Esophagus squamous epithelium (tissue), 5 donors: ENCODE measurements around the gene PHKG2. TPM values are rescaled to one million over a fixed set of nuclear protein-coding genes. Genes with fewer than 3 reads are reported as not detected.

Source experiments
- DNase-seq: peaks from one replicate; lab custom pipeline; 2025; lab: John Stamatoyannopoulos, UW
- H3K27ac ChIP-seq, 4 donors: fragments of 200-600 bp; sonication (generic); one replicate each; pipeline ENCODE4 v1.5.1; 2016 to 2019; ENCODE audit warnings: mild to moderate bottlenecking in 1 of 4
- H3K27me3 ChIP-seq, 4 donors: fragments of 200-600 bp; sonication (generic); 1 replicate in 3 of 4; 2 replicates in 1 of 4; pipeline versions ENCODE4 v1.5.1 to v1.6.0; 2017 to 2021; ENCODE audit warnings: antibody characterized with exemption in 1 of 4
- H3K36me3 ChIP-seq, 3 donors: fragments of 200-600 bp; sonication (generic); one replicate each; pipeline ENCODE4 v1.5.1; 2016 to 2019
- H3K4me1 ChIP-seq, 3 donors: fragments of 200-600 bp; sonication (generic); one replicate each; pipeline ENCODE4 v1.5.1; 2017 to 2019
- H3K4me3 ChIP-seq, 4 donors: fragments of 200-600 bp; sonication (generic); 1 replicate in 3 of 4; 2 replicates in 1 of 4; pipeline ENCODE4 v1.5.1; 2016 to 2019; ENCODE audit warnings: mild to moderate bottlenecking in 2 of 4, moderate library complexity in 1 of 4
- H3K9me3 ChIP-seq, 3 donors: fragments of 200-600 bp; sonication (generic); one replicate each; pipeline ENCODE4 v1.5.1; 2016 to 2019
- CTCF ChIP-seq, 6 experiments: fragments of 450-650 bp in 4 of 6; fragments of 200-600 bp in 2 of 6; sonication (generic) in 2 of 6; IDR thresholded peaks; one replicate each; pipeline ENCODE4 v1.5.1; 2016 to 2019; ENCODE audit warnings: antibody characterized with exemption in 6 of 6, mild to moderate bottlenecking in 4 of 6, moderate library complexity in 4 of 6
- POLR2A ChIP-seq, 4 donors: fragments of 450-650 bp; IDR thresholded peaks; one replicate each; pipeline ENCODE4 v1.6.1; 2017; ENCODE audit warnings: antibody characterized with exemption in 4 of 4, mild to moderate bottlenecking in 4 of 4, moderate library complexity in 3 of 4
- WGBS, 2 donors: methylation state at CpG; one replicate each; pipeline ENCODE4 v1.1.5; 2018; 5-methylcytosine and 5-hydroxymethylcytosine counted together
- intact Hi-C: fragments of 100-400 bp; cut with DNase I; formaldehyde crosslinking; loops from one replicate; pipeline ENCODE4 v1.15.0; 2022
- total RNA-seq, 4 donors: library from RNA; depleted of rRNA; stranded (reverse); fragments of >200 nt; gene quantifications; one replicate each; pipeline ENCODE4 v1.1.0, GENCODE V29; 2016
- donor health status: DM: yes; HTN: yes; CAD: no.

PHKG2 gene
- total RNA-seq, 4 donors from 2014 or later, result 18.6 to 27.8 (median 21.7) TPM

GRCh38 chr16:30703971-30704370 lies 44.3 kb upstream of the PHKG2 start:
- intact Hi-C loops, result no loop called here
- H3K4me3 ChIP-seq, result no peak overlapping the region
- 97% methylated on average over 10 of the region's 10 CpGs for WGBS, 2 donors
- peaks cover 4 to 28% (median 14%) of the 10 kb centered on the region in 3 donors for H3K4me1 ChIP-seq
- H3K27ac ChIP-seq, result no peak overlapping the region
- no peak for TF ChIP-seq POLR2A (IDR thresholded peaks at IDR 0.05)
- no peak for TF ChIP-seq CTCF (IDR thresholded peaks at IDR 0.05)
- H3K9me3 ChIP-seq, result no peaks in the 10 kb centered on the region
- H3K27me3 ChIP-seq, result no peaks in the 10 kb centered on the region
- peaks cover 40 to 89% (median 78%) of the 10 kb centered on the region in 3 donors for H3K36me3 ChIP-seq
- no peak for DNase-seq

- Histone ChIP-seq H3K27ac (no peak overlapping the region), H3K4me3 (no peak overlapping the region), H3K9me3 (no peaks in the 10 kb centered on the region), H3K27me3 (no peaks in the 10 kb centered on the region), H3K36me3 (peaks cover 60 to 100% (median 92%) of the 10 kb centered on the region in 3 donors), H3K4me1 (peaks cover 0 to 7% (median 0%) of the 10 kb centered on the region in 3 donors)
- DNase-seq, result no peak
- TF ChIP-seq CTCF (IDR thresholded peaks at IDR 0.05) (no peak), POLR2A (IDR thresholded peaks at IDR 0.05) (no peak)
- 91% methylated on average over 6 of the region's 6 CpGs for WGBS, 2 donors
- intact Hi-C loops, result no loop called here
Observed at GRCh38 chr16:30706046-30706445, 42.2 kb upstream of the PHKG2 start.

- H3K4me1 ChIP-seq, result peaks cover 6 to 7% (median 6%) of the 10 kb centered on the region in 3 donors
- TF ChIP-seq CTCF (IDR thresholded peaks at IDR 0.05) (no peak), POLR2A (IDR thresholded peaks at IDR 0.05) (no peak)
- intact Hi-C loops, result no loop called here
- WGBS, 2 donors, result 95 to 100% methylated on average over 3 to 4 of the region's 4 CpGs
- no peak overlapping the region for H3K4me3 ChIP-seq
- DNase-seq, result no peak
- no peak overlapping the region for H3K27ac ChIP-seq
- H3K9me3 ChIP-seq, result no peaks in the 10 kb centered on the region
- no peaks in the 10 kb centered on the region for H3K27me3 ChIP-seq
- peaks cover 62 to 100% (median 93%) of the 10 kb centered on the region in 3 donors for H3K36me3 ChIP-seq
Observed at GRCh38 chr16:30710971-30711370, 37.3 kb upstream of the PHKG2 start.

GRCh38 chr16:30711712-30712111 lies 36.5 kb upstream of the PHKG2 start:
- no peak for DNase-seq
- 100% methylated on average over 1 of the region's 1 CpG for WGBS, 2 donors
- H3K27ac ChIP-seq, result no peak overlapping the region
- H3K36me3 ChIP-seq, result peaks cover 63 to 100% (median 90%) of the 10 kb centered on the region in 3 donors
- H3K4me3 ChIP-seq, result no peak overlapping the region
- TF ChIP-seq POLR2A (IDR thresholded peaks at IDR 0.05), result no peak
- no peak for TF ChIP-seq CTCF (IDR thresholded peaks at IDR 0.05)
- H3K27me3 ChIP-seq, result no peaks in the 10 kb centered on the region
- H3K9me3 ChIP-seq, result no peaks in the 10 kb centered on the region
- intact Hi-C loops, result no loop called here
- H3K4me1 ChIP-seq, result peaks cover 6 to 7% (median 6%) of the 10 kb centered on the region in 3 donors

- Histone ChIP-seq H3K36me3 (peaks cover 47 to 100% (median 87%) of the 10 kb centered on the region in 3 donors), H3K27me3 (no peaks in the 10 kb centered on the region), H3K27ac (peak overlapping the region in 2 of 4 donors; percentile 29 to 55), H3K9me3 (no peaks in the 10 kb centered on the region), H3K4me1 (peaks cover 6 to 7% (median 6%) of the 10 kb centered on the region in 3 donors), H3K4me3 (no peak overlapping the region)
- intact Hi-C loops, result no loop called here
- 70 to 77% methylated on average over 13 to 16 of the region's 17 CpGs for WGBS, 2 donors
- TF ChIP-seq POLR2A (IDR thresholded peaks at IDR 0.05), result no peak
- TF ChIP-seq CTCF (IDR thresholded peaks at IDR 0.05), result no peak
- no peak for DNase-seq
Observed at GRCh38 chr16:30715750-30716445, 32.3 kb upstream of the PHKG2 start.
